ENCODE results near the gene CAPN2.

Gene CAPN2

GRCh38 chr1:223717695-223718363 is 5.5 kb downstream of the CAPN2 start:
- DNase-seq (ENCODE audit: low read depth) = peak; percentile 52
- peak; percentile 8 for TF ChIP-seq CTCF (IDR thresholded peaks at IDR 0.05; ENCODE audit: insufficient read depth, low read depth, low read length, missing control alignments)
- H3K4me3 ChIP-seq (ENCODE audit: low read length) = no peak overlapping the region

- DNase-seq (ENCODE audit: low read depth) = peak; percentile 46
- H3K4me3 ChIP-seq (ENCODE audit: low read length) = no peak overlapping the region
- TF ChIP-seq CTCF (IDR thresholded peaks at IDR 0.05; ENCODE audit: insufficient read depth, low read depth, low read length, missing control alignments) = no peak
Observed at GRCh38 chr1:223718850-223719249, 6.5 kb downstream of the CAPN2 start.

DNA sequence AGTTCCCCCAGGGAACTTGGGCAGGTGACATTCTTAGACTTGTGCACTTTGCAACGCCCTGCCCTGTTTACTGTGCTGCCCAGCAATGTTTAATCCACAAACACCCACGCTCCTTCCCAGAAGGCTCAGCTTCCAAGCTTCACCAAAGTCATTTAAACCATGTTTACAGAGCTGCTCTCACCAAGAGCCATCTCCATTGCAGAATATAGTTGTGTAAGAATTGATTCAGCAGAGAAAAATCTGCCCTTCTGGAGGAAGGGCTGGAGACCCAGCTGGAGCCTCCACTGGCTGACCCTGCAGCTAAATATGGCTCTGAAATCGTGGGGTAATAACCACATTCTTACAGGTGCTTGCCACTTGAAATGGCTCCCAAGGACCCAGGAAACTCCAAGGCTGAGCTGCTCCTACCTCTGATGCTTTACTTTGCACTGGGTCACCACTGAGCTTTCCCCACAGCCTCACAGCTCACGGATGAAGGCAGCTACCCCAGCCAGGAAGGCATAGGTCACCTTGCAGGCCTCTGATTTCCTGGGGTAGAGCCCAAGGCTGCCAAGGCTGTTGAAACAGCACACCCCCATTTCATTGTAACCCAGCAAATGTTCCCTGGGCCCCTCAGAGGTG is 8.7 kb downstream of the CAPN2 start:
- H3K4me3 ChIP-seq (ENCODE audit: low read length) = no peak overlapping the region
- DNase-seq (ENCODE audit: low read depth) = peak; percentile 84
- no peak for TF ChIP-seq CTCF (IDR thresholded peaks at IDR 0.05; ENCODE audit: insufficient read depth, low read depth, low read length, missing control alignments)

DNA sequence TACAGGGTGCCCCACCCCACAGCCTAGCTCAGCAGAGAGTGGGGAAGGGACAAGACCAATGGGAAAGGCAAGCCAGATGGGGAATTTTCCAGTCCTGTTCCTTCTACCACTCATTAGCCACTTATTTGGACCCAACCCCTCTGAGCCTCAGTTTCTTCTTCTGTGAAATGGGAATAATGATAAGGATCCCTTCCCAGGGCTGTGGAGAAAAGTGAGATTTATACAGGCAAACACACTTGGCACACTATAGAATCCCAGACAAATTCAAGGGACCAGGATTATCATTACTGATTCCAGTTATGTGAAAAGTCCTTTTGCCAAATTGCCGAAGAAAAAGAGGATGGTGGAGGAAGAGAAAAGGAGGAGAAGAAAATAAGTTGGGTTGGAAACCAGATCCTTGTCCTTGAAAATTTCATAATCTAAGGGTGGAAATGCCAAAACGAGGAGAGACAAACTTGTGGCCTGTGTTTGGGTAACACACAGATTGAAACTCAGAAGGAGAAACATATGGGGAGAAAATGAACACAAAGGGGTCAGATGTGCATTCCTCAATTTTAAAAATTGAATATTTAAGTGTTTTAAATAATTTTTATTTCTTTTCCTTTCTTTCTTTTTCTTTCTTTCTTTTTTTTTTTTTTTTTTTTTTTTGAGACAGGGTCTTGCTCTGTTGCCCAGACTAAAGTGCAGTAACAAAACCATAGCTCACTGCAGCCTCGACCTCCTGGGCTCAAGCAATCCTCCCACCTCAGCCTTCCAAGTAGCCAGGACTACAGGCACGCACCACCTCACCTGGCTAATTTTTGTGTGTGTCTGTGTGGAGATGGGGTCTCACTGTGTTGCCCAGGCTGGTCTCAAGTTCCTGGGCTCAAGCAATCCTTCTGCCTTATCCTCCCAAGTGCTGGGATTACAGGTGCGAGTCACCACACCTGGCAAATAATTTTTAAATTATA is 9.6 kb downstream of the CAPN2 start:
- TF ChIP-seq CTCF (IDR thresholded peaks at IDR 0.05; ENCODE audit: insufficient read depth, low read depth, low read length, missing control alignments) = no peak
- DNase-seq (ENCODE audit: low read depth) = no peak
- H3K4me3 ChIP-seq (ENCODE audit: low read length) = no peak overlapping the region

DNA sequence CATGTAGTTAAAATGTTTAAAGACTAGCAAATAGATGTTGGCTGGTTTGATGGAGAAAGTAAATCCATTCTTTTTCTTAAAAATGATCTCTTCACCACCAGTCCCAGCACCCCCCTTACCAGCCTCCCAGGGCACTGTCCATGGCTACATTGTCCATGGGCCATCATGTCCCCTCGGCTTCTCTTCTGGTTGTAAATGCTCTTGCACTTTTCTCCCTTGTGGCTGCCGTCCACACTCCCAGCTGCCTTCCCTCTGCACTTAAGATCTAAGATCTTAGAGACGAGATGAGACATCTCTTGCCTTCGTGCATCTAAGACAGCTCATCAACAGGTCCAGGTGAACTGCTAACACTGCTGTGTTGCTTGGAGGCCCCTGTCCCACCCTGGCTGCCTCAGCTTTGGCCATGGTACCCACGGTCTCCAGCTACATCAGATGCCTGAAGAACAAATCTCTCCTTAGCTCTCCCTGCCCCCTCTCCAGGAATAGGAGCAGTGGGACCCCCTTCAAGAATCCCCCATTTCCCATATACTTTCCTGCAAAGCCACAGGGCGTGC is 11.1 kb downstream of the CAPN2 start:
- TF ChIP-seq CTCF (IDR thresholded peaks at IDR 0.05; ENCODE audit: insufficient read depth, low read depth, low read length, missing control alignments) = no peak
- DNase-seq (ENCODE audit: low read depth) = no peak
- no peak overlapping the region for H3K4me3 ChIP-seq (ENCODE audit: low read length)

- no peak for TF ChIP-seq CTCF (IDR thresholded peaks at IDR 0.05; ENCODE audit: insufficient read depth, low read depth, low read length, missing control alignments)
- no peak for DNase-seq (ENCODE audit: low read depth)
- no peak overlapping the region for H3K4me3 ChIP-seq (ENCODE audit: low read length)
Observed at GRCh38 chr1:223724376-223724775, 12.0 kb downstream of the CAPN2 start.

Data from epithelial cell of esophagus (primary cell).